Measurements from ENCODE around the gene STMP1.

The STMP1 gene

GRCh38 chr7:135645296-135645904 lies 16.9 kb upstream of the STMP1 start:
- ATAC-seq (ENCODE audit: insufficient read depth, low read depth) (peak; percentile 82), DNase-seq (peak; percentile 37)
- no peak overlapping the region for H3K27ac ChIP-seq (ENCODE audit: low read length)
- no peak overlapping the region for H3K4me2 ChIP-seq (ENCODE audit: insufficient read depth, low read length)
- H4K20me1 ChIP-seq (ENCODE audit: insufficient read depth, low read length): no peaks in the 10 kb centered on the region; the same call in 1 of the 2 replicates
- no peaks in the 10 kb centered on the region for H3K9me3 ChIP-seq (ENCODE audit: insufficient read depth, low read length, severe bottlenecking)
- no peaks in the 10 kb centered on the region for H3K27me3 ChIP-seq (ENCODE audit: insufficient read depth, low read length, poor library complexity)
- no peak for TF ChIP-seq EZH2 (IDR thresholded peaks at IDR 0.05; ENCODE audit: borderline replicate concordance, low read depth, low read length, severe bottlenecking)
- peak; percentile 78 for TF ChIP-seq CTCF (IDR thresholded peaks at IDR 0.05; ENCODE audit: borderline replicate concordance, extremely low read depth, low read length, poor library complexity, severe bottlenecking)
- H3K36me3 ChIP-seq (ENCODE audit: insufficient read depth, low read length): peaks cover 91% of the 10 kb centered on the region
- no peak overlapping the region for H2AFZ ChIP-seq (ENCODE audit: low read depth, low read length)
- no peaks in the 10 kb centered on the region for H3K79me2 ChIP-seq (ENCODE audit: insufficient read depth, low read length)
- no peak overlapping the region for H3K9ac ChIP-seq (ENCODE audit: low read depth, low read length)
- no peak overlapping the region for H3K4me3 ChIP-seq (ENCODE audit: low read depth in 1 of 2, low read length in 2 of 2)
- no peaks in the 10 kb centered on the region for H3K4me1 ChIP-seq (ENCODE audit: insufficient read depth, low read length)

- H2AFZ ChIP-seq (ENCODE audit: low read depth, low read length): no peak overlapping the region
- H3K9ac ChIP-seq (ENCODE audit: low read depth, low read length): no peak overlapping the region
- TF ChIP-seq CTCF (IDR thresholded peaks at IDR 0.05; ENCODE audit: borderline replicate concordance, extremely low read depth, low read length, poor library complexity, severe bottlenecking) (no peak), EZH2 (IDR thresholded peaks at IDR 0.05; ENCODE audit: borderline replicate concordance, low read depth, low read length, severe bottlenecking) (no peak)
- H3K27me3 ChIP-seq (ENCODE audit: insufficient read depth, low read length, poor library complexity): no peaks in the 10 kb centered on the region
- DNase-seq: no peak
- H3K36me3 ChIP-seq (ENCODE audit: insufficient read depth, low read length): peaks cover 75% of the 10 kb centered on the region
- H3K4me2 ChIP-seq (ENCODE audit: insufficient read depth, low read length): no peak overlapping the region
- no peaks in the 10 kb centered on the region for H3K4me1 ChIP-seq (ENCODE audit: insufficient read depth, low read length)
- no peak overlapping the region for H3K4me3 ChIP-seq (ENCODE audit: low read depth in 1 of 2, low read length in 2 of 2)
- H3K9me3 ChIP-seq (ENCODE audit: insufficient read depth, low read length, severe bottlenecking): no peaks in the 10 kb centered on the region
- H3K27ac ChIP-seq (ENCODE audit: low read length): no peak overlapping the region
- H4K20me1 ChIP-seq (ENCODE audit: insufficient read depth, low read length): no peaks in the 10 kb centered on the region; the same call in 1 of the 2 replicates
- ATAC-seq (ENCODE audit: insufficient read depth, low read depth): no peak
- H3K79me2 ChIP-seq (ENCODE audit: insufficient read depth, low read length): no peaks in the 10 kb centered on the region
Observed at GRCh38 chr7:135647755-135648154, 14.6 kb upstream of the STMP1 start.

- Histone ChIP-seq H3K79me2 (ENCODE audit: insufficient read depth, low read length) (no peaks in the 10 kb centered on the region), H3K9ac (ENCODE audit: low read depth, low read length) (no peak overlapping the region), H3K9me3 (ENCODE audit: insufficient read depth, low read length, severe bottlenecking) (no peaks in the 10 kb centered on the region), H3K27me3 (ENCODE audit: insufficient read depth, low read length, poor library complexity) (no peaks in the 10 kb centered on the region), H3K27ac (ENCODE audit: low read length) (no peak overlapping the region), H4K20me1 (ENCODE audit: insufficient read depth, low read length) (no peaks in the 10 kb centered on the region; the same call in 1 of the 2 replicates), H3K4me3 (ENCODE audit: low read depth in 1 of 2, low read length in 2 of 2) (no peak overlapping the region), H3K36me3 (ENCODE audit: insufficient read depth, low read length) (peaks cover 70% of the 10 kb centered on the region), H3K4me1 (ENCODE audit: insufficient read depth, low read length) (no peaks in the 10 kb centered on the region), H2AFZ (ENCODE audit: low read depth, low read length) (no peak overlapping the region), H3K4me2 (ENCODE audit: insufficient read depth, low read length) (no peak overlapping the region)
- DNase-seq: no peak
- no peak for TF ChIP-seq CTCF (IDR thresholded peaks at IDR 0.05; ENCODE audit: borderline replicate concordance, extremely low read depth, low read length, poor library complexity, severe bottlenecking)
- no peak for TF ChIP-seq EZH2 (IDR thresholded peaks at IDR 0.05; ENCODE audit: borderline replicate concordance, low read depth, low read length, severe bottlenecking)
- ATAC-seq (ENCODE audit: insufficient read depth, low read depth): no peak
Observed at GRCh38 chr7:135648235-135648634, 14.1 kb upstream of the STMP1 start.

All from DND-41 (cell line).